ENCODE measurements around the gene PAK2.
"Not testable (repeated sequence)": the region's sequence is repeated elsewhere in the genome, so short reads cannot be mapped to it uniquely, and the experiment has no call there.

The PAK2 gene

DNA sequence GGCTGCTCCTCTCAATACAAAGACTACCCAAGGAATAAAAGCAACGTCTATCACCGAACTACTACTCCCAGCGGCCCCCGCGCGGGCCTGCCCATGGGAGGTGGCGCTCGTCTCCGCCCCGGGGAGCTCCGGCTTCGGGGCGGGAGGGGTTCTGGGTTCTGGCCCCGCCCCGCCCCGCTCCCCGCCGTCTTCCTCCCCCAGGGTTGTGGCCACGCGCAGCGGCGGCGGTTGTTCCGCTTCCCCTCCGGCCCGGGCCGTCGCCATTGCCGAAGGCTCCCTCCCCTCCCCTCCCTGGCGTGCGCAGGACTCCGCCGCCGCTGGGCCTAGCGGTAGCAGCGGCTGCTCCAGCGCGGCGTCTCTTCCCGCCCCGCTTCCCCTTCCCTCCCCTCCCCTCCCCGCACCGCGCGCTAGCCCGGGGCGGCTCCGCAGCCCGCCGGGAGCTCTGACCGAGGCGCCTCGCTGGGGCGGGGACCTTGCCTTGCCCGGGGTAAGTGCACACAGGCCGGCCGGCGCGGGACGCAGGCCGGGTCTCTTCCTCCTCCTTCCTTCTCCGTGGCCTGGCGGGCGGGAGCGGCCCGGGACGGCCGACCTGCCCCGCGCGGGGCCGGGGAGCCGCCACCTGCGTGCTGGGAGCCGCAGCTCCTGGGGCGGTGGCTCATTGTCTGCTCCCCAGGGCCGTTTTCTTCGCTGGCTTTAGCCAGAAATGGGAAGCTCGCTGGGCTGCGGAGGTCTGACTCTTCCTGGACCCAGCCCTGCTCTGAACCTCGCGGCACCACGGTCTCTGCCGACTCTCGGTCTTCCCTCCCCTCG is at the start of gene PAK2:
Gene PAK2, plus strand, starts transcription at position 187 of the 810 bp plus-strand sequence. CDS start 42,790 bp downstream, outside the sequence.
- peak; percentile 97 for DNase-seq

DNA sequence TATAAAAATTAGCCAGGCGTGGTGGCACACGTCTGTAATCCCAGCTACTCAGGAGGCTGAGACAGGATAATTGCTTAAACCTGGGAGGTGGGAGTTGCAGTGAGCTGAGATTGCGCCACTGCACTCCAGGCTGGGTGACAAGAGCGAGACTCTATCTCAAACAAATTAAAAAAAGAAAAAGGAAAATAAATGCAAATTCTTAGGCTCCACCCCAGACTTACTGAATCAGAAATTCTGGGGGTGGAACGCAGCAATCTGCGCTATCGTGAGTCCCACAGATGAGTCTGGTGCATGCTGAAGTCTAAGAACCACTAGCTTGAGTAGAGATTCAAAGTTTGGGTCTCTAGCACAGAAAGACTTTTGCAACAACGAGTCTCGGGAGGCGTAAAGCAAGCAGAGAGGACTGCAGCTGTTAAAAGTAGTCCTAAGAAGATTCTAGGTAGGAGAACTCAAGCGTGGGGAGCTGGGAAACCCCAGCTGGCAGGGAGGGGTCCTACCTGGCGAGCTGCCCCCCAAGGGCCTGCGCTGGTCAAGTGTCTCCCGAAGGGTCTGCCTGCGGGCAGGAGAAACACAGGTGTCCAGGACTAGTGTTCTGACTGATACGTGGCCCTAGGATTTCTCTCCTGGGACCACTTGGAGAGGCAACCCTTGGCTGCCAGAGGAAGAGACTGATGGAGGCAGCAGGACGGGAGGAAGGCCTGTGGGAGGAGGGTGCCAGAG is 49.6 kb upstream of the PAK2 start:
- DNase-seq = no peak

DNA sequence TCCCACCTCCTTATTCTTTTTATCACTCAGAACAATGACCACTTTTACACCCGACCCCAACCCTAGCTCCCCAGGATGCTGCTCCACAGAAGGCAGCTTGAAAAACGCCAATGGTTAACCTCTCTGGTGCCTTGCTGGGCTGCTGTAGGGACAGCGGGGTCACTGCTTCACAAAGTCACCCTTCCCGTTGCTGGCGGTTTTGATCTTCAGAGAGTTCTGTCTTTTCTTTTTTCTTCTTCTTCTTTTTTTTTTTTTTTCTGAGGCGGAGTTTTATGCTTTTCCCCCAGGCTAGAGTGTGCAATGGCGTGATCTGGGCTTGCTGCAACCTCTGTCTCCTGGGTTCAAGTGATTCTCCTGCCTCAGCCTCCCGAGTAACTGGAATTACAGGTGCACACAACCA is 48.3 kb upstream of the PAK2 start:
- DNase-seq = no peak

DNA sequence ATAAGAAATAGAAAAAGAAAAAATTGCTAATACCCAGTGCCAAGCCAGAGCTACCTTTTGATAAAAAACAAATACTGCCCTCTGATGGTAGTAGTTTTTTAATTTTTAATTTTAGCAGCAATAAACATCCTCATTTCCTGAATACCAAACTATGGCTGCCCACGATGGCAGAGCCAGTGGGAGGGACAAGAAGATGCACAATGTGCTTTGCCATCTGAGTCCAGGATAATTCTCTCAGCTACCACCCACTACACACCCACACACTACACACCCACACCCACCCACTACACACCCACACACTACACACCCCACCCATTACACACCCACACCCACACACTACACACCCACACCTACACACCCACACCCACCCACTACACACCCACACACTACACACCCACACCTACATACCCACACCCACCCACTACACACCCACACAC is 45.4 kb upstream of the PAK2 start:
- no peak for DNase-seq

DNA sequence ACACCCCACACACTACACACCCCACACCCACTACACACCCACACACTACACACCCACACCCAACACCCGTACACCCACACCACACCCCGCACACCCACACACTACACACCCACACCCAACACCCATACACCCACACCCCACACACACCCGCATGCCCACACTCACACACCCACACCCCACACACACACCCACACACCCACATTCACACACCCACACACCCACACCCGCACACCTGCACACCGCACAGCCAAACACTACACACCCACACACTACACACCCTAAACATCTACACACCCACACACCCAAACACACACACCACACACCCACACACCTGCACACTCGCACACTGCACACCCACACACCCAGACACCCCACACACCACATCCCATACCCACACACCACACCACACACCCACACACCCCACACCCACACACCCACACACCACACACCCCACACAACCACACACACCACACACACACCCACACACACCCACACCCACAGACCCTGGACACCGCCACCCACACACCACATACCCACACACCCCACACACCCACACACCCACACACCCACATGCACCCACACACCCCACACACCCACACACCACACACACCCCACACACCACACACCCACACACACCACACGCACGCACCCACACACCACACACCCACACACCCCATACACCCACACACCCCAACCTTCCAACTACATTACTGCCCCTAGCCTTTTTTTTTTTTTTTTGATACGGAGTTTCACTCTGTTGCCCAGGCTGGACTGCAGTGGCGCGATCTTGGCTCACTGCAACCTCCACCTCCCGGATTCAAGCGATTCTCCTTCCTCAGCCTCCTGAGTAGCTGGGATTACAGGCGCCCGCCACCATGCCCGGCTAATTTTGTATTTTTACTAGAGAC is 44.5 kb upstream of the PAK2 start:
- DNase-seq = peak; percentile 67

DNA sequence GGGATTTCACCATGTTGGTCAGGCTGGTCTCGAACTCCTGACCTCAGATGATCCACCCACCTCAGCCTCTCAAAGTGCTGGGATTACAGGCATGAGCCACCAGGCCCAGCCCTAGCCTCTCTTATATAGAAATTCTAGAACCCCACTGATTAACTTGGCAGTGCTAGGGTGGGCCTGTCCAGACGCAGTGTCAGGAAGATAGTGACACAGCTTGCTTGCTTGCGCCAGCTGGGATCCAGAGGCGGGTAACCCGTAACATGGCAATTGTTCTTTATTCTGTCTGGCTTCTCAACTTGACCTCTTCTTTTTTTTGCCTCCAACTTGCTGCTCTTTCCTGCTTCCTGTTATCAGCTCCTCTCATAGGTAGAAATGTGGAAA is 43.8 kb upstream of the PAK2 start:
- DNase-seq = no peak

DNA sequence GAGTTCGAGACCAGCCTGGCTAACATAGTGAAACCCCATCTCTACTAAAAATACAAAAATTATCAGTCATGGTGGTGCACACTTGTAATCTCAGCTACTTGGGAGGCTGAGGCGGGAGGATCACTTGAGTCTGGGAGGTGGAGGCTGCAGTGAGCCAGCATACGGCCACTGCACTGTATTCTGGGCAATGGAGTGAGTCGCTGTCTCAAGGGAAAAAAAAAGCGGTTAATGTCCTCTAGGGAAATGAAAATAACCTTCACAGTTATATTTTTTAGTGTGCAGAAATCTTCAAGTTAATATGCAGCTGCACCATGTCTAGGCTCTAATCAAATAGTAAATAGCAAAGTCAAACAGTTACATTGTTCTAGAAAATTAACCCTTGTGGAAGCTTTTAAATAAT is 42.4 kb upstream of the PAK2 start:
- DNase-seq = no peak

DNA sequence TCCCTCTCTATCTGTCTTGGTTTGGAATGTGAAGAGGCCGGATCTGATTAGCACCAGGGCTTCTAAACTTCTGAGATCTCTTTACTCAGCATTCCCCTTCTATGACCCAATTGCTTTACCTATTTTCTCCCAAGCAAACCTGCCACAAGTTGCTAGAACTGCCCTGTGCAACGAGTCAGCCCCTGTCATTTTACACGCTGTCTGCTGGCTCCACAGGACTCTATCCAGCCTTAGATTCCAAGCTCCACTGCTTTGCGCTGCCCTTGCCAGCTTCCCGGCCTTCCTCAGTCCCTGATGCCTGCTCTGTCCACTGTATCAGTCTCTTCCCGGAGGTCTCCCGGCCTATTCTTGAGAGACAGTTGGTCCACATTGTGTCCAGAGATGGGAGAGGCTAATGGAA is 39.9 kb upstream of the PAK2 start:
- no peak for DNase-seq

DNA sequence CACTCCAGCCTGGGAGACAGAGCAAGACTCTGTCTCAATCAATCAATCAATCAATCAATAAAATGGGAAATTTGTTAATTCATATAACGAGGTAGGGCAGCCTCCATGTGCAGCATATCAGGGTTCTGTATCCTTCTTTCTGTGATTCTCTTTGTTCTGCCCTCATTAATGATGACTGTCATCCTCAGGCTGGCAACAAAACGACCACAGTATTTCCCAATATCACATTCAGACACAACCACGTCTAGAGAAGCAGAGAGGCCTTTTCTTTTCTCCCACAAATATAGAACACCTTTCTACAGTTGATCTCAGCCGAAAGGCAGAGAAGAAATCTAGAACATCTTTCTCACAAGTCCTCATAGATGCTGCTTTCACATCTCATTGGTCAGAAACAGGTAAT is 38.9 kb upstream of the PAK2 start:
- no peak for DNase-seq

DNA sequence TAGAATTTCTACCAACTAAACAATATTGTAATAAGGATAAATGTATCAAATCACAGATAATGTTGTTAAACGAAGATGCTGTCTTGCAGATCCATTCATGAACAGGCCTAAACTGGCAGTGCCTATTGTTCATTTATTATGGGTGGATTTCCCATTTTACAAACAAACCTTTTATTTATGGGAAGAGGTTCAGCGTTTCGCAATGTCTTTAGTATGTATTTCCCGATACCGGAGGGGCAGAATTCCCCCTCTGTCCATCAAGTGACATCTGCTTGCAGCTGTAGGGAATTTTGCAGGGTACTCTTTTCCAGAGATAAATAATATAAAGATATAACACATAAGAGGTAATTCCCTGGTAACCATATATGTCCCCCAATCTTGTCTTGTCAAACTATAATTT is 33.3 kb upstream of the PAK2 start:
- no peak for DNase-seq

DNA sequence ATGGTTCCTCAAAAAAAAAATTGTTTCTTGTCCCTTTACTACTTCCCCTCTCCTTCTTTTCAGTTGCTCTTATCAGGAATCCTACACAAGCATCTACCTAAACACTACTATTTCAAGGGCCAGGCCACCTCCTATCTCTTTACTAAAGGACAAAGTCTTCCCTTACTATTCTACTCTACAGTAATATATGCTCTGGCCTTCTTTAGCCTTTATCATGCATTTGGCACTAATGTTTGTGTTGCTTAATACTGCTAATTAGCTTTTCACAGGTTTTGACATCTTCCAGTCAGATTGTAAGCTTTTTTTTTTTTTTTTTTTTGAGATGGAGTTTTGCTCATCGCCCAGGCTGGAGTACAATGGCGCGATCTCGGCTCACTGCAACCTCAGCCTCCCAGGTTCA is 32.9 kb upstream of the PAK2 start:
- no peak for DNase-seq

DNA sequence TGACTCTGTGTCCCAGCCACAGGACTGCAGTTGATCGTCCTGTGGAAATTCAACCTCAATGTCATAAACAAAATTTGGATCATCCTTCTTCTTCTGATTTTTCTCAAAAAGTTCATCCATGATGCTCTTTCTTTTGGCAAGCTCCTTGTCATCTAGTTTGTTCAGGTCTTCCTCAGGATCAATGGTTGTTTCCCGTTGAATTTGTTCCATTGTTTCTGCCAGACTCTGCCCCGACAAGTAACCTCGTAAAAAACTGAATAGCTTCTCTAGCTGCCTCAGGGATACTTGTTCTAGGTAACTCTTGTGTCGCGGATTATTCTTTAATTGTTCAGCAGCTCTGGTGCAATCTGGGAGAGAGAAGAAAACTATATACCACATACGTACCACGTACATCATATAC is 32.1 kb upstream of the PAK2 start:
- DNase-seq = no peak

DNA sequence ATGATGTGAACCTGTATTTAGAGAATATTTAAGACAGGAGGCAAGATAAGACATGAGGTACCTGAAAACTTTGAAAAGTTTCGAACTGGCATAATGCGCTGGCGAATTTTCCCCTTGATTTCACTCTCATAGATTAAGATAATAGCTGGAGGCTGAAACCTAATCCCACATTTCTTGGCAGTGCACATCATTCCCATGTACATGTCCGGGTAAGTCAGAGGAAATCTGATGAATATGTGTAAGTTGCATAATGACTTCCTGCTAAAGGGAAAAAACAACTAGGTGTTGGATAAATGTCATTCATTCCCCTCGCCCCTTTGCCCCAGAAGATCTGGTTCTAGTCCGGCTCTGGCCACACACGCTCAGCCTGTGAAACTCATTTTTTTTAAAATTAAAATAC is 31.2 kb upstream of the PAK2 start:
- DNase-seq = no peak

DNA sequence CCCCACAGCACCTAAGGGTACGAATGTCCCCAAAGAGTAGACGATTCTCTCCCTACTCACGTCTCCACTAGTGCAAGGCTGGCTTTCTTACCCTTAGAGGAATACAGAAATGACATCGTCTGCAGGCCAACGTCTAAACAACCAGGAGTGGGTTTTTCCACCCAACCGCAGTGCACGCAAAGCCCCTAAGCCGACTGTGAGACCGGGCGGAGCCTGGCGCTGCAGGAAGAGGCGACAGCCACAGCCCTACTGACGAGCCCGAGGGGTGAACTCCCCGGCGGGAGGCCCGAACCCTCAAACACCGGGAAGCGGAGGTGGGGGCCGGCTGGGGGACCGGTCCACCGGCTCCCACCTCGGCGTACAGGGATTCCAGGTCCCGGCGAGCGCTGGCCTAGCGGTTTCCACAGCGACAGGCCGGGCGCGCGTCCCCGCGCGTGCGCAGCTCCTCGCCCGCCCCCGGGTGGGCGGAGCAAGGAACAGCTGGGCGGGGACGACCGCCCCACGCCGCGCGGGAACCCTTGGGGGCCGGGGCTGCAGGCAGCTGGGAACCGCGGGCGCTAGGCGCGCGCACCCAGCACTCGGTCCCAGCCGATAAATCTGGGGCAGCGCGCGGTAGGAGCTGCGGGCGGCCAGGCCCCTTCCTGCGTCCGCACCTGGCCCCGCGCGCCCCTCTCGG is 27.7 kb upstream of the PAK2 start, which contains the start of the genes CEP19 and PIGX:
Gene CEP19, minus strand, starts transcription at position 413 of the 676 bp plus-strand sequence. CDS start 3,593 bp downstream, outside the sequence.
Gene PIGX, plus strand, starts transcription at position 540 of the 676 bp plus-strand sequence.
- DNase-seq = peak; percentile 95

DNA sequence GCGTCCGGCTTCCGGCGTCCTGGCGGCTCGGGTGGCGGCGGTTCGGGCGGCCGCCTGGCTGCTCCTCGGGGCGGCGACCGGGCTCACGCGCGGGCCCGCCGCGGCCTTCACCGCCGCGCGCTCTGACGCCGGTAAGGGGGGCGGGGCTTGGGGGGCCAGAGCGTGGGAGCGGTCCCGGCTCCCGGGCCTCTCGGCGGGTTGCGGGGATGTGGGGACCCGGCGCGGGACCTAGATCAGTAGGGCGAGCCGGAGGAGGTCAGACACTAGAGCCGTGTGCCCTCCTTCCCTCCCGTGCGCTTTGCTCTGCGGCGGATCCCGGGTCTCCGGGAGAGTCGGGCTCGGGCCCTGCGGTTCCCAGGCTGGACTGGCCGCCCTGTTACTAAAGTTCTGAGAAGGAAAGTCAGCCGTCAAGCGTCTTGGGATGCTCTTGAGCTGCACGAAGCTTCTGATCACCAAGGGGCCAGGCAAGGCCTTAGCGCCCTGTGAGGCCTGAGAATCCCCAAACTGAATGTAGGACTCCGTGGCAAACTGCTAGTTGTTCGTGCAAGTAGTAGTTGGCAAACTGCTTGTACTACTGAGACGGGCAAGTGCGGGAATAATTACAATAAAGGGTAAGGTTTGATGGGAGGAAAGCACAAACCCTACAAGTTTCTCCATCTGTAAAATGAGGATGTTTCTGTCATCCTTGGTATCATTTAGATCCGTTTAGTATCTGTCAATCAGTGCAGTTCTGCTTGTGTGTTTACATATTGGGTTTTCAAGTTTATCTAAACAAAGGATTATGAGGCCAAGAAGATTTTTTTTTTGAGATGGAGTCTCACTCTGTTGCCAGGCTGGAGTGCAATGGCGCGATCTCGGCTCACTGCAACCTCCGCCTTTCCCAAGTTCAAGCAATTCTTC is 26.9 kb upstream of the PAK2 start:
- peak; percentile 91 for DNase-seq

DNA sequence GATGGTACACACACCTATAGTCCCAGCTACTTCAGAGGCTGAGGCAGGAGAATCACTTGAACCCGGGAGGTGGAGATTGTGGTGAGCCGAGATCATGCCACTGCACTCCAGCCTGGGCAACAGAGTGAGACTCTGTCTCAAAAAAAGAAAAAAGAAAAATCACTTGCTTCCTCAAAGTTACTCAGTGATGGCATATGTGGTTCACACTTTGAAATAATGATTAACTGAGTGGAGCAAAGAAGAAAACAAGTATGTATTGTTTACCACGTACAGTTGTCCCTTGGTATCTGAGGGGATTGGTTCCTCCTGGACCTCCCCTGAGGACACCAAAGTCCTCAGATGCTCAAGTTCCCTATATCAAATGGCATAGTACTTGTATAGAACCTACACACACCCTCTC is 22.5 kb upstream of the PAK2 start:
- not testable (repeated sequence) for DNase-seq

DNA sequence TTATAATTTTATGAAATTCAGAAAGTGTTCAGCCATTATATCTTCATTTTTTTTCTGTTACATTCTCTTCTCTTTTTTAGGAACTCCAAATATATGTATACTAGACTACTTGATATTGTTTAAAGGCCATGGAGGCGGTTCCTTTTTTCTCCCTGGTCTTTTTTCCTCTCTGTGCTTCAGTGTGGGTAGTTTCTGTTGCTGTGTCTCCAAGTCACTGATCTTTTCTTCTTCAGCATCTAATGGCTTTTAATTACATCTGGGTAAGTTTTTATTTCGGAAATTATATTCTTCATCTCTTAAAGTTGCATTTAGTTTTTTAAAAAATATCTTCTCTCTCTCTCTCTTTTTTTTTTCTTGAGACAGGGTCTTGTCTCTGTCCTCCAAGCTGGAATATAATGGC is 18.6 kb upstream of the PAK2 start:
- no peak for DNase-seq

DNA sequence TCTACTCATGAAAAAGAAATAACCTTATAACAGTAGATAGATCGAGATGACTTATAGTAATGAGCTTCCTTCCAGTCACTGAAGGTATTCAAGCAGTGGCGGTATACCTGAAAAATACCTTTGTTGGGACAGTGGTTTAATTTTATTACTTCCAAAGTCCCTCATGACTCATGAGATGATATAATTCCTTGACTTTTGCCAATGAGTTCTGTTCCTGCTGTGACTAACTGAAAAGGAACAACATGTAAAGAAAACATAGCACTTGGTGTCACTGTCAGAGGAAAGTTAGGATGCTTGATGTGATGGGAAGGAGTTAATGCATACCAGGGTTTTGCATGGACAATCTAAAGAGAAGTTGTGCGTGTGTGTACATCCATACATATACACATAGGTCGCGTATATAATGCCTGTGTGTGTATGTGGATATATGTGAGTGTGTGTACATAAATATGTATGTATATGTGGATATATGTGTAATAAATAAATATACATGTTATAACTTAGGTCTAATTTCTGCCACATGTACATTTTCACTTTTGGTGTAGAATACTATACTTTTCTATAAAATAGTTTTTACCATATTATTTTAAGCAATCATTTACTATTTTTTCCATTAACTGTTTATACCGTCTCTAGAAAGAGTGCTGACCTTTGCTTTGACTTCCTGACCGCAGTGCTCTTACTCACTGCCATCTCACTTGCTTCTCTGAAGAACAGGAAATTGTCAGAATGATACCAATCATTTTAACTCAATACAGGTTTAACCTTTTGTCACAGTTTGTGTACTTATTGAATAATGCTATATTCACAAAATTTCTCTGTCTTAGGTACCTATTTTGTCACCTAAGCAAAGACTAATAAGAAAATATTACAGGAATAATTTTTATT is 12.6 kb upstream of the PAK2 start:
- peak; percentile 71 for DNase-seq

DNA sequence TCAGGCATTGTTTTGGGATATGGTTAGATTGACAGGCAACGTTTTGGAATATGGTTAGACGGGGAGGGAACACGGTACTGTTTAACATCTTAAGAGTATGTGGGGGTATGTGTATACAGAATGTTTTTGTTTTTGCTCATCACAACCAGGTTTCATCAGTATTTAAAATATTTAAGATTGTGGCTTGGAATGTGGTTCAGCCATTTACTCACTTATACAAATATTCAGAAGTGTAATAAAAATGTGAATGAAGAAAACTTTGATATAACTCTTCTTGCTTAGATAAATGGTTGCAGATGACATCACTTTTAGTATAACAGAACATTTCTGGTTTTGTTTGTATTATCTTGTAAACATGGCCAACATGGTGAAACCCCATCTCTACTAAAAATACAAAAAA is 3.9 kb upstream of the PAK2 start:
- no peak for DNase-seq

DNA sequence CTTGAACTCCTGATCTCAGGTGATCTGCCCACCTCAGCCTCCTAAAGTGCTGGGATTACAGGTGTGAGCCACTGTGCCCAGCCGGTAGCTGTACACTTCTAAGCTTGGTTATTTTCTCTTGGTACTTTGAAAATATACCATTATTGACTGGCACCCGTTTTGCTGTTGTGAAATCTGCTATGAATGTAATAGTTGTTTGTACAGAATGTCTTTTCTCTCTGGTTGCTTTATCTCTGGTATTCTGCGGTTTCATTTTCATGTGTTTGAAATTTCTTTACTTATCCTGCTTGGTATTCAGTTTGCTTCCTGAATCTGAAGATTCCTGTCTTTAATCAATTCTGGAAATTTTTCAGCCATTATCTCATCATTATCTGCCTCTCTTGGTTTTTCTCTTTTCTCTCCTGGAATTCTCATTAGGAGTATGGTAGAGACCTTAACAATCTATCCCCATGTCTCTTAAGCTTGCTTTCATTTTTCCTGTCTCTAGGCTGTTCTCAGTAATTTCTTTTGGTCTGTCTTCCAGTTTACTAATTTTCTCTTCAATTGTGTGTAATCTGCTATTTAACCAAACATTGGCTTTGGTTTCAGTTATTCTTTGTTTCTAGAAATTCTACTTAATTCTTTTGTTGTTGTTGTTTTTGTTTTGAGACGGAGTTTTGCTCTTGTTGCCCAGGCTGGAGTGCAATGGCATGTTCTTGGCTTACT is 2.8 kb upstream of the PAK2 start:
- no peak for DNase-seq
